Fibroblast of the aortic adventitia (primary cell): ENCODE measurements around the gene TAF10. TPM values are rescaled to one million over a fixed set of nuclear protein-coding genes. Genes with fewer than 3 reads are reported as not detected.
A peak's percentile ranks its signal among the peaks of the same experiment; 100 is the strongest.

Source experiments
- DNase-seq: peaks from one replicate; pipeline ENCODE4 v3.0.0-alpha.2; 2010; ENCODE audit warnings: low read depth
- H3K4me3 ChIP-seq: 2 replicates; pipeline ENCODE4 v1.5.1; 2011; ENCODE audit warnings: low read depth, mild to moderate bottlenecking, control low read depth, low read length, moderate library complexity
- total RNA-seq: library from RNA; depleted of rRNA; stranded (reverse); fragments of >200 nt; gene quantifications from 2 replicates; pipeline ENCODE4 v1.2.3, GENCODE V29; 2012; ENCODE audit warnings: low replicate concordance
- TF ChIP-seq, protein P1 (sequence below): IDR thresholded peaks from 2 replicates; pipeline ENCODE4 v1.5.1; 2011; ENCODE audit warnings: mild to moderate bottlenecking, low read length, control low read depth, inconsistent platforms; ENCODE audit not compliant: insufficient read depth

TAF10 gene
- total RNA-seq, 1 donor, result 46.3 TPM

DNA sequence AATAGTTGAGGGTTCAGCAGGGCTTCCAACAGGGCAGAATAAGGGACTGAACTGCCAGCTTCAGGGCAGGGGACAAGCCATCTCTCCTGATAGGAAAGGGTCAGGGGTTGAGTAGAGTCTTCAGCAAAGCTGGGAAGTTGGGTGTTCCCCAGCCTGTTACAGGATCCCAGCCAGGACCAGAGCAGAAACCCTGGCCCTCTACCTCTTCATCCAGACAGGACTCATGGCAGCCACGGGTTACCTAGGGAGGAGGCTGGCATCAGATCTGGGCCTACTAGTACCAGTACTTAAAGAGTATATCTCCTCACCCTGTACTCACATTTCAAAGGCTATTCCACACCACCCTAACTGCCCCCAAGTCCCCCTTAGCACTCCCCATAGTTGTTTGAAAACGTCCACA, 2.4 kb upstream of the TAF10 start:
- H3K4me3 ChIP-seq, result no peak overlapping the region
- DNase-seq, result no peak
- TF ChIP-seq, protein P1, sequence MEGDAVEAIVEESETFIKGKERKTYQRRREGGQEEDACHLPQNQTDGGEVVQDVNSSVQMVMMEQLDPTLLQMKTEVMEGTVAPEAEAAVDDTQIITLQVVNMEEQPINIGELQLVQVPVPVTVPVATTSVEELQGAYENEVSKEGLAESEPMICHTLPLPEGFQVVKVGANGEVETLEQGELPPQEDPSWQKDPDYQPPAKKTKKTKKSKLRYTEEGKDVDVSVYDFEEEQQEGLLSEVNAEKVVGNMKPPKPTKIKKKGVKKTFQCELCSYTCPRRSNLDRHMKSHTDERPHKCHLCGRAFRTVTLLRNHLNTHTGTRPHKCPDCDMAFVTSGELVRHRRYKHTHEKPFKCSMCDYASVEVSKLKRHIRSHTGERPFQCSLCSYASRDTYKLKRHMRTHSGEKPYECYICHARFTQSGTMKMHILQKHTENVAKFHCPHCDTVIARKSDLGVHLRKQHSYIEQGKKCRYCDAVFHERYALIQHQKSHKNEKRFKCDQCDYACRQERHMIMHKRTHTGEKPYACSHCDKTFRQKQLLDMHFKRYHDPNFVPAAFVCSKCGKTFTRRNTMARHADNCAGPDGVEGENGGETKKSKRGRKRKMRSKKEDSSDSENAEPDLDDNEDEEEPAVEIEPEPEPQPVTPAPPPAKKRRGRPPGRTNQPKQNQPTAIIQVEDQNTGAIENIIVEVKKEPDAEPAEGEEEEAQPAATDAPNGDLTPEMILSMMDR, result no peak

DNA sequence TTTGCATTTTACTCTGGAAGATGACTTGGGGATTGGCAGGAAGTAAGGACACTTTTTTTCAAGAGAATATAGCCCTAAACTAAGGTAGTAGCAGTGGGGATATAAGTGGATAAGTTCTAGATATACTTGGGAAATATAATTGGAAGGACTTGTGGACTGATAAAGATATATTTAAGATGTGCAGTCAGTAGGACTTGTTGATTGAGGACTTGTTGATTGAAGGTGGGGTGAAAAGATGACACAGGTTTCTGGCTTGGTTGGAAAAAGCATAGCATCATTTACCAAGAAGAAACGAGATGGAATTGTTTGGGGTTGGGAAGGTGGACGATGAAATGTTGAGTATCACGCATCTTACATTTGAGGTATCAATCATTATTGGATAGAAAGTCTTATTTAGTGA, 1.5 kb upstream of the TAF10 start:
- no peak overlapping the region for H3K4me3 ChIP-seq
- no peak for DNase-seq
- TF ChIP-seq, protein P1, result no peak

DNA sequence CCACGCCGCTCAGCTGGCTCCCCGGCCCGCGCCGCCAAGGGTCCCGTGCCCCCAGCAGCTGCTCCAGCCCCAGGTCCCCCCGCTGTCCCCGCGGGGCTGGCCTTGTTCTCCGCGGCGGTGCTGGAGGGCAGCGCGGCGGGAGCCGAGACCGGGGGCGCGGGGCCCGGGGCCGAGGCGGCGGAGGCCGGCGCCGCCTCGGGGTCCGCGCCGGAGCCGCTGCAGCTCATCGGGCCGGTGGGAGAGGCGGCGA, 128 bp downstream of the TAF10 start:
- H3K4me3 ChIP-seq, result peak overlapping the region; percentile 80
- no peak for DNase-seq
- TF ChIP-seq, protein P1, result no peak

DNA sequence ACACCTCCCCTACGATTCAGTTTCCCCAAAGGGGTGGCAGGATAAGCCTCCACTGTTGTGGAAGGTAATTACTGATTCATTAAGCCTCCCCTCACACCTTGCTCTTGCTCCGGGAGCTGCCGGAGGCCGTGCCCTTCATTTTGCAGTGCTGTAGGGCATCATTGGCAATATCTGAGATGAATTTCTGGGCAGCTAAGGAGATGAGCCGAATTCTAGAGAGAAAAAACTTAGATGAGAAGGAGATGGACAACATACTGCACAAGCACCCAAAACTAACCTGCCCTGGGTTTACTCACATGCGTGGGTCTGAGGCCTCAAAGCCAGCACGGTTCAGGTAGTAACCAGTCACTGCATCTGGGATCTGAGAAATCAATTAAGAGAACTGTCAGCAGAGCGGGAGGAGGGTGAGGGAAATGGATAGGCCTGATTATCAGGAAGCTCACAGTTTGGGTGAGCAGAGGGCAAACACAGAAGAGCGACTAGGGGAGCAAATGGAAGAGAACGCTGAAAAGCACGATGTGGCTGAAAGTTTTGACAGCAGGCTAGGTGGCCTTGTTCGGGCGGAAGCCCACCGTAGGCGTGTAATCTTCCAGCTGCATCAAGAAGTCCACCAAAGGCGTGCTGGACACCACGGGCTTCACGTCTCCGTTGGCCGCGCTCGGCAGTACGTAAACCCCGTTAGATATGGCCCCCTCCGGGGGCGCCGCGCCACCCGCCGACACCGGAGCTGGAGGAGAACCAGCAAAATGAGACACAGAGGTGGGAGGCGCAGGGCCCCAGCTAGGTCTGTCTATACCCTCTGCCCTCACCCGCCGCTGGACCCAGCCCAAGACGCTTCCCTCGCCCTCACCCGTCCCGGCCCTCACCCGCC, 689 bp downstream of the TAF10 start:
- TF ChIP-seq, protein P1, result no peak
- H3K4me3 ChIP-seq, result peak overlapping the region; percentile 80
- peak; percentile 19 for DNase-seq

DNA sequence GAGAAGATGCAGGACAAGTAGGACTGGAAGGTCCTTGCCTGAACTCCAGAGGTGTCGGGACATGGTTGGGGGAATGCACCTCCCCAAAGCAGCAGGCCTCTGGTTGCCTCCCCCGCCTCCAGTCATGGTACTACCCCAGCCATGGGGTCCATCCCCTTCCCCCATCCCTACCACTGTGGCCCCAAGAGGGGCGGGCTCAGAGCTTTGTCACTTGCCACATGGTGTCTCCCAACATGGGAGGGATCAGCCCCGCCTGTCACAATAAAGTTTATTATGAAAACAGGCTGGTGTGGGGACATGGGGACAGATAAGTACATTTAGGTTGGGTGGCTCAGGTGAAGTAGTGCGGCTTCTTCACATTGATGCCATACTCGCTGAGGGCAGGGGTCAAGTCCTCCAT, 1.4 kb downstream of the TAF10 start:
- no peak for DNase-seq
- TF ChIP-seq, protein P1, result no peak
- peak overlapping the region; percentile 80 for H3K4me3 ChIP-seq

DNA sequence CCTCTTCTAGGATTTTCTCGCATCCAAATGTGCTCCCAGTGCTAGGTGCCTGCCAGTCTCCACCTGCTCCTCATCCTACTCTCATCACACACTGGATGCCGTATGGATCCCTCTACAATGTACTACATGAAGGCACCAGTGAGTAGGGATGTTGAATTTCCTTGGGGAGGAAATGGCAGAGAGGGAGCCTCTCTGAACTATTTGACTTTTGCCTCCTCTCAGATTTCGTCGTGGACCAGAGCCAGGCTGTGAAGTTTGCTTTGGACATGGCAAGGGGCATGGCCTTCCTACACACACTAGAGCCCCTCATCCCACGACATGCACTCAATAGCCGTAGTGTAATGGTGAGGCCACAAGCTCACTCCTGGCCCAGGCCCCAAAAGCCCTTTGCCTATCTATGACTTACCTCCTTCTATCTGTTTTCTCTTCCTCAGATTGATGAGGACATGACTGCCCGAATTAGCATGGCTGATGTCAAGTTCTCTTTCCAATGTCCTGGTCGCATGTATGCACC, 2.5 kb downstream of the TAF10 start:
- no peak overlapping the region for H3K4me3 ChIP-seq
- DNase-seq, result no peak
- TF ChIP-seq, protein P1, result no peak
